Smooth muscle cell (in vitro differentiated cells): ENCODE measurements around the gene HDC. TPM values are rescaled to one million over a fixed set of nuclear protein-coding genes. Genes with fewer than 3 reads are reported as not detected.

ENCODE experiments used
- DNase-seq: peaks from one replicate; lab custom pipeline; 2025; ENCODE audit not compliant: unreplicated experiment; lab: John Stamatoyannopoulos, UW
- H2AFZ ChIP-seq: fragments of 200-600 bp; sonication (generic); 2 replicates; pipeline ENCODE4 v1.6.0; 2016; ENCODE audit warnings: antibody characterized with exemption, low read depth, mild to moderate bottlenecking
- H3F3A ChIP-seq: fragments of 200-600 bp; sonication (generic); 2 replicates; pipeline ENCODE4 v1.6.0; 2017; ENCODE audit warnings: antibody characterized with exemption, low read depth
- H3K27ac ChIP-seq: fragments of 200-600 bp; sonication (generic); 2 replicates; pipeline ENCODE4 v1.5.1; 2016; ENCODE audit warnings: low read depth, mild to moderate bottlenecking
- H3K27me3 ChIP-seq: fragments of 200-600 bp; sonication (generic); 2 replicates; pipeline ENCODE4 v1.6.1; 2016; ENCODE audit warnings: low read depth, mild to moderate bottlenecking
- H3K36me3 ChIP-seq: fragments of 200-600 bp; sonication (generic); 2 replicates; pipeline ENCODE4 v1.5.1; 2016; ENCODE audit warnings: low read depth
- H3K4me1 ChIP-seq: fragments of 200-600 bp; sonication (generic); 2 replicates; pipeline ENCODE4 v1.5.1; 2016; ENCODE audit warnings: low read depth
- H3K4me2 ChIP-seq: fragments of 200-600 bp; sonication (generic); 2 replicates; pipeline ENCODE4 v1.6.0; 2016; ENCODE audit warnings: mild to moderate bottlenecking
- H3K4me3 ChIP-seq: fragments of 200-600 bp; sonication (generic); 2 replicates; pipeline ENCODE4 v1.5.1; 2016; ENCODE audit warnings: mild to moderate bottlenecking
- H3K79me2 ChIP-seq: fragments of 200-600 bp; sonication (generic); 2 replicates; pipeline ENCODE4 v1.6.0; 2016; ENCODE audit warnings: low read depth, mild to moderate bottlenecking
- H3K9ac ChIP-seq: fragments of 200-600 bp; sonication (generic); 2 replicates; pipeline ENCODE4 v1.6.0; 2016; ENCODE audit warnings: low read depth
- H3K9me3 ChIP-seq: fragments of 200-600 bp; sonication (generic); replicated peaks from 2 replicates; pipeline ENCODE4 v1.5.1; 2016; ENCODE audit warnings: low read depth
- H4K20me1 ChIP-seq: fragments of 200-600 bp; sonication (generic); 2 replicates; pipeline ENCODE4 v1.6.0; 2016; ENCODE audit warnings: low read depth
- WGBS: methylation state at CpG from one replicate; pipeline ENCODE4 v1.1.7; 2016; ENCODE audit warnings: low lambda C conversion rate; 5-methylcytosine and 5-hydroxymethylcytosine counted together
- polyA plus RNA-seq: library from polyadenylated mRNA; unstranded; fragments of >200 nt; fragmentation: Nextera tagmentation; extraction: Ambion mirVana; gene quantifications from 2 replicates; pipeline ENCODE4 v1.2.1, GENCODE V29; 2016
- total RNA-seq: library from RNA; depleted of rRNA; stranded (reverse); fragments of >200 nt; gene quantifications from 2 replicates; pipeline ENCODE4 v1.2.3, GENCODE V29; 2014
- TF ChIP-seq, protein P1 (sequence below): fragments of 200-600 bp; sonication (generic); IDR thresholded peaks from 2 replicates; pipeline ENCODE4 v1.5.1; 2017; ENCODE audit warnings: borderline replicate concordance, mild to moderate bottlenecking, antibody characterized with exemption; ENCODE audit not compliant: insufficient read depth, poor library complexity, severe bottlenecking

The HDC gene
- total and polyA plus RNA-seq, 2 experiments from 2014 or later: not detected

DNA sequence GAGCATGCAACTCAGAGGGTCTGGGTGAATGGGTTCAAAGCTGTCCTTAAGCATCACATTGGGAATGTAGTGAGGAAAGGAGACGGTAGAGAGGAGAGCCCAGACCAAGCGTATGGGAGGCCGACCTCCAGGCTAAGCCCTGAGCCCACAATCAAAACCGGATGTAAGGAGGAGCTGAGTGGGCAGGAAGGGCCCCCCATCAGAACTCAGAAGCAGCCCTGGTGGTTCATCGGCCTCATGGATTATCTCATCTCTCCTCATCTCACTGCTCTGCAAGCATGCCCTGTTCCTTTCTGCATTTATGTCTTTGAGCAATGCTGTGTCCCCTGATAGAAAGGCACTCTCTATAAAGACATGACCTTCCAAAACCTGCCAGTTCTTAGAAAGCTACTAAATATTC, 6.2 kb downstream of the HDC start:
- Histone ChIP-seq H3K4me3 (no peak overlapping the region), H3K4me2 (no peak overlapping the region), H3K79me2 (no peaks in the 10 kb centered on the region), H3K9ac (no peak overlapping the region), H3K4me1 (no peaks in the 10 kb centered on the region), H3K27me3 (no peaks in the 10 kb centered on the region), H2AFZ (no peak overlapping the region), H3K9me3 (no peaks in the 10 kb centered on the region), H3F3A (no peaks in the 10 kb centered on the region), H3K27ac (no peak overlapping the region), H3K36me3 (no peaks in the 10 kb centered on the region), H4K20me1 (no peaks in the 10 kb centered on the region)
- no peak for DNase-seq
- TF ChIP-seq, protein P1, sequence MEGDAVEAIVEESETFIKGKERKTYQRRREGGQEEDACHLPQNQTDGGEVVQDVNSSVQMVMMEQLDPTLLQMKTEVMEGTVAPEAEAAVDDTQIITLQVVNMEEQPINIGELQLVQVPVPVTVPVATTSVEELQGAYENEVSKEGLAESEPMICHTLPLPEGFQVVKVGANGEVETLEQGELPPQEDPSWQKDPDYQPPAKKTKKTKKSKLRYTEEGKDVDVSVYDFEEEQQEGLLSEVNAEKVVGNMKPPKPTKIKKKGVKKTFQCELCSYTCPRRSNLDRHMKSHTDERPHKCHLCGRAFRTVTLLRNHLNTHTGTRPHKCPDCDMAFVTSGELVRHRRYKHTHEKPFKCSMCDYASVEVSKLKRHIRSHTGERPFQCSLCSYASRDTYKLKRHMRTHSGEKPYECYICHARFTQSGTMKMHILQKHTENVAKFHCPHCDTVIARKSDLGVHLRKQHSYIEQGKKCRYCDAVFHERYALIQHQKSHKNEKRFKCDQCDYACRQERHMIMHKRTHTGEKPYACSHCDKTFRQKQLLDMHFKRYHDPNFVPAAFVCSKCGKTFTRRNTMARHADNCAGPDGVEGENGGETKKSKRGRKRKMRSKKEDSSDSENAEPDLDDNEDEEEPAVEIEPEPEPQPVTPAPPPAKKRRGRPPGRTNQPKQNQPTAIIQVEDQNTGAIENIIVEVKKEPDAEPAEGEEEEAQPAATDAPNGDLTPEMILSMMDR: no peak
- 66% methylated on average over 5 of the region's 5 CpGs for WGBS

GRCh38 chr15:50257924-50258323, 7.6 kb downstream of the HDC start:
- DNase-seq: no peak
- no peaks in the 10 kb centered on the region for H3K9me3 ChIP-seq
- H3F3A ChIP-seq: no peaks in the 10 kb centered on the region
- H3K36me3 ChIP-seq: no peaks in the 10 kb centered on the region
- 73% methylated on average over 3 of the region's 3 CpGs for WGBS
- peaks cover 4% of the 10 kb centered on the region for H3K27me3 ChIP-seq
- TF ChIP-seq, protein P1: no peak
- H2AFZ ChIP-seq: no peak overlapping the region
- H3K9ac ChIP-seq: no peak overlapping the region
- no peaks in the 10 kb centered on the region for H3K4me1 ChIP-seq
- H3K4me2 ChIP-seq: no peak overlapping the region
- no peaks in the 10 kb centered on the region for H4K20me1 ChIP-seq
- no peak overlapping the region for H3K27ac ChIP-seq
- no peaks in the 10 kb centered on the region for H3K79me2 ChIP-seq
- H3K4me3 ChIP-seq: no peak overlapping the region

GRCh38 chr15:50257332-50257731, 8.2 kb downstream of the HDC start:
- Histone ChIP-seq H3K27me3 (peaks cover 8% of the 10 kb centered on the region), H3K4me1 (no peaks in the 10 kb centered on the region), H3K27ac (no peak overlapping the region), H4K20me1 (no peaks in the 10 kb centered on the region), H3K9me3 (no peaks in the 10 kb centered on the region), H3K9ac (no peak overlapping the region), H3K4me2 (no peak overlapping the region), H3F3A (no peaks in the 10 kb centered on the region), H3K36me3 (no peaks in the 10 kb centered on the region), H3K4me3 (no peak overlapping the region), H3K79me2 (no peaks in the 10 kb centered on the region), H2AFZ (no peak overlapping the region)
- WGBS: 92% methylated on average over 8 of the region's 8 CpGs
- no peak for DNase-seq
- TF ChIP-seq, protein P1: no peak

DNA sequence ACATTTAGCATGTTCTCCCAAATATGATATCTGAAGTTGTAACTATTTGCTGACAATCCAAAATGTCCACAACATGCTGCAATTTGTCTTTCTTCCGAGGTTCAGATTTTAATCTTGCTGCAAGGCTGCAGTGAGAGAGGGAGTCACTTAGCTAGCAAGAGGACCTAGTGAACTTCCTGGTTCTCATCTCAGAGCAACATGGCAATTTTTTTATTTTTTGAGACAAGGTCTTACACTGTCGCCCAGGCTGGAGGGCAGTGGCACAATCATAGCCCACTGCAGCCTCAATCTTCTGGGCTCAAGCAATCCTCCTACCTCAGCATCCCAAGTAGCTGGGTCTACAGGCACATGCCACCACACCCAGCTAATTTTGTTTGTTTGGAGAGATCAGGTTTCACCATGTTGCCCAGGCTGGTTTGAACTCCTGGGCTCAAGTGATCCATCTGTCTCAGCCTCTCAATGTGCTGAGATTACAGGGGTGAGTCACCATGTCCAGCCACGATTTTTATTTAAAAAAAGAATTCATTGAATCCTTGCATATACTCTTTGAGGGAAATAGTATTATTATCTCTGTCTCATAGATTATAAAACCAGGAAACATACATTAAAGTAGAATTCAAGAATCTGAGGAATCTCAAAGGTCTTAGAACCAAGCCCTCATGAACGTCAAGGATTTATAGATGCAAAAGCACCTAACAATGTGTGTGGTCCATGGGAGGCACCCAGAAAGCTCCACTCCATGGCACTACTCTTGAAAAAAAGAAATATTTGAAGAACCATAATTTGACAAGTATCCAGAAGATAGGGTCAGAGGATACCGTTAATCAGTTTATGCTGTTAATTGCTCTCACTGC, 9.1 kb downstream of the HDC start:
- Histone ChIP-seq H3K27me3 (peaks cover 12% of the 10 kb centered on the region), H2AFZ (no peak overlapping the region), H3K9ac (no peak overlapping the region), H3K36me3 (no peaks in the 10 kb centered on the region), H3K4me1 (no peaks in the 10 kb centered on the region), H3K79me2 (no peaks in the 10 kb centered on the region), H3F3A (no peaks in the 10 kb centered on the region), H3K4me3 (no peak overlapping the region), H4K20me1 (no peaks in the 10 kb centered on the region), H3K9me3 (no peaks in the 10 kb centered on the region), H3K4me2 (no peak overlapping the region), H3K27ac (no peak overlapping the region)
- DNase-seq: no peak
- WGBS: 56% methylated on average over 5 of the region's 5 CpGs
- TF ChIP-seq, protein P1: no peak
